Measurements from ENCODE around the gene PIP4K2B.

The PIP4K2B gene

DNA sequence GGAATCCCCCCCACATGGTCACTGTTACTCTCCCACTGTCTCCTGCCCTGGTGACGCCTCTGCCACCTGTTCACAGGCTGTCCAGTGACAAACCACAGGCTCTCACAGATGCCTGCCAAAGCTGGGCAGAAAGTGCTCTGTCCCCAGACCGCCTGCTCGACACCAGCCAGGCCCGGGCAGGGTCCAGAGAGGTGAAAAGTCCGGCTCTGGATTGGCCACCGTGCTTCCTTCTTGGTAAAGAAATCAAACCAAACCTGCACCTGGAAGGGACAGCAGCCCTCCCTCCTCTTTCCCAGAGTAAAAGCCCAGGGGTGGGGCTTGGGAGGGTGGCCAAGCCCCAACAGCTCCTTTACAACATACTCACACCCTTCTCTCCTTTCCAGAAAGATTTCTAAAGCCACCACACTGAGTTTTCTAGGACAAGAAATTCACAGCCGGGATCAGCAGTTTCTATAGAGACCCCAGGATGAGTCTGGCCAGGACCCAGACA, 57.4 kb downstream of the PIP4K2B start:
- peaks cover 18 to 52% of the 10 kb centered on the region in 2 donors for H3K4me1 ChIP-seq (ENCODE audit: control insufficient read depth in 1 of 2, insufficient read depth in 2 of 2, low read length in 2 of 2)

GRCh38 chr17:38741461-38741860, 57.9 kb downstream of the PIP4K2B start:
- H3K9me3 ChIP-seq (ENCODE audit: control insufficient read depth in 1 of 2, low read length in 2 of 2), result no peaks in the 10 kb centered on the region
- peak overlapping the region in 1 of 2 donors; percentile 24 for H3K4me3 ChIP-seq (ENCODE audit: low read depth in 1 of 2, low read length in 2 of 2)
- peaks cover 18 to 47% of the 10 kb centered on the region in 2 donors for H3K4me1 ChIP-seq (ENCODE audit: control insufficient read depth in 1 of 2, insufficient read depth in 2 of 2, low read length in 2 of 2)
- H3K36me3 ChIP-seq (ENCODE audit: control insufficient read depth in 1 of 2, insufficient read depth in 2 of 2, low read length in 2 of 2), result peaks cover 5 to 27% of the 10 kb centered on the region in 2 donors
- no peaks in the 10 kb centered on the region for H3K27me3 ChIP-seq (ENCODE audit: low read depth, low read length)
- peak overlapping the region; percentile 17 for H3K27ac ChIP-seq (ENCODE audit: low read length)

More for the DNA sequence above, 57.4 kb downstream of the PIP4K2B start:
- peaks cover 5 to 27% of the 10 kb centered on the region in 2 donors for H3K36me3 ChIP-seq (ENCODE audit: control insufficient read depth in 1 of 2, insufficient read depth in 2 of 2, low read length in 2 of 2)
- peak overlapping the region; percentile 21 to 24 for H3K4me3 ChIP-seq (ENCODE audit: low read depth in 1 of 2, low read length in 2 of 2)
- H3K27ac ChIP-seq (ENCODE audit: low read length), result peak overlapping the region; percentile 83
- H3K27me3 ChIP-seq (ENCODE audit: low read depth, low read length), result no peaks in the 10 kb centered on the region
- H3K9me3 ChIP-seq (ENCODE audit: control insufficient read depth in 1 of 2, low read length in 2 of 2), result no peaks in the 10 kb centered on the region

GRCh38 chr17:38740806-38741205, 58.5 kb downstream of the PIP4K2B start:
- Histone ChIP-seq H3K27me3 (ENCODE audit: low read depth, low read length) (no peaks in the 10 kb centered on the region), H3K9me3 (ENCODE audit: control insufficient read depth in 1 of 2, low read length in 2 of 2) (no peaks in the 10 kb centered on the region), H3K36me3 (ENCODE audit: control insufficient read depth in 1 of 2, insufficient read depth in 2 of 2, low read length in 2 of 2) (peaks cover 5 to 29% of the 10 kb centered on the region in 2 donors), H3K27ac (ENCODE audit: low read length) (no peak overlapping the region), H3K4me1 (ENCODE audit: control insufficient read depth in 1 of 2, insufficient read depth in 2 of 2, low read length in 2 of 2) (peaks cover 12 to 45% of the 10 kb centered on the region in 2 donors), H3K4me3 (ENCODE audit: low read depth in 1 of 2, low read length in 2 of 2) (no peak overlapping the region)

DNA sequence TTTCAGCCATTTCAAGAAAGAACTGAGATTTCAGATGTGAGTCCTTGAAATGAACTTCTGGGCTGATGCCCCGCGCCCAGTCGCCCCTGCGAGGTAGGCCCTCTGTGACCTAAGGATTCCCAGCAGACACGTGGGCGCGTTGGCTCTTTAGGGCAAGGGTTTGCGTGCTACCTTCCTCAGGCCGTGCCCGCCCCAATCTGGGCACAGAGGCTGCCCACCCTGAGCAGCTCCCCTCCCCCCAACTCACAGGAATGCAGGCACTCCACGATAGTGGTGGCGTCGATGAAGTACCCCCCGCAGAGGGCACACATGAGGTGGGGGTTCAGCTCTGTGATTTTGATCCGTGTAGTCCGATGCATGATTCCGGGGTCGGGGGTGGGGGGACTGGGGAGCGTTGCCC, 59.3 kb downstream of the PIP4K2B start:
- Histone ChIP-seq H3K4me3 (ENCODE audit: low read depth in 1 of 2, low read length in 2 of 2) (no peak overlapping the region), H3K9me3 (ENCODE audit: control insufficient read depth in 1 of 2, low read length in 2 of 2) (no peaks in the 10 kb centered on the region), H3K27me3 (ENCODE audit: low read depth, low read length) (no peaks in the 10 kb centered on the region), H3K36me3 (ENCODE audit: control insufficient read depth in 1 of 2, insufficient read depth in 2 of 2, low read length in 2 of 2) (peaks cover 5 to 33% of the 10 kb centered on the region in 2 donors), H3K4me1 (ENCODE audit: control insufficient read depth in 1 of 2, insufficient read depth in 2 of 2, low read length in 2 of 2) (peaks cover 12 to 46% of the 10 kb centered on the region in 2 donors), H3K27ac (ENCODE audit: low read length) (no peak overlapping the region)

GRCh38 chr17:38739305-38739704, 60.1 kb downstream of the PIP4K2B start:
- no peak overlapping the region for H3K27ac ChIP-seq (ENCODE audit: low read length)
- no peak overlapping the region for H3K4me3 ChIP-seq (ENCODE audit: low read depth in 1 of 2, low read length in 2 of 2)
- H3K9me3 ChIP-seq (ENCODE audit: control insufficient read depth in 1 of 2, low read length in 2 of 2), result no peaks in the 10 kb centered on the region
- peaks cover 5 to 33% of the 10 kb centered on the region in 2 donors for H3K36me3 ChIP-seq (ENCODE audit: control insufficient read depth in 1 of 2, insufficient read depth in 2 of 2, low read length in 2 of 2)
- peaks cover 12 to 50% of the 10 kb centered on the region in 2 donors for H3K4me1 ChIP-seq (ENCODE audit: control insufficient read depth in 1 of 2, insufficient read depth in 2 of 2, low read length in 2 of 2)
- no peaks in the 10 kb centered on the region for H3K27me3 ChIP-seq (ENCODE audit: low read depth, low read length)

DNA sequence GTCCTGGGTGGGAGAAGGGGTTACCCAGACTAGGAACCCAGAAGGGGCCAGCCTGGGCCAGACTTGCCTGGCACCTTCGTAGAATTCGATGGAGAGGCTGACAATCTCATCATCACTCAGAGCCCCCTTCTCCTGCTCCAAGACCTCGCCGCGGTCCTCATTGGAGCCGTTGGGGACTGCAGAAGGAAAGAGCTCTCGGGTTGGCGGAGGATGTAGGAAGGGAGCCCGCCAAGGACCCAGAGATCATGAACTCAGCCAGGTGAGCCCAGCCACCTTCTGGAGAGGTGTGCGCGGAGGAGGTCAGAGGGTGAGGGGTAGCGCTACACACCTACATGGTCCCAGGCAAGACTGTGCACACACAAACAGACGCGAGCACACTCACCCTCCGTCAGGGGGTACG, 60.7 kb downstream of the PIP4K2B start:
- H3K4me1 ChIP-seq (ENCODE audit: control insufficient read depth in 1 of 2, insufficient read depth in 2 of 2, low read length in 2 of 2), result peaks cover 12 to 49% of the 10 kb centered on the region in 2 donors

DNA sequence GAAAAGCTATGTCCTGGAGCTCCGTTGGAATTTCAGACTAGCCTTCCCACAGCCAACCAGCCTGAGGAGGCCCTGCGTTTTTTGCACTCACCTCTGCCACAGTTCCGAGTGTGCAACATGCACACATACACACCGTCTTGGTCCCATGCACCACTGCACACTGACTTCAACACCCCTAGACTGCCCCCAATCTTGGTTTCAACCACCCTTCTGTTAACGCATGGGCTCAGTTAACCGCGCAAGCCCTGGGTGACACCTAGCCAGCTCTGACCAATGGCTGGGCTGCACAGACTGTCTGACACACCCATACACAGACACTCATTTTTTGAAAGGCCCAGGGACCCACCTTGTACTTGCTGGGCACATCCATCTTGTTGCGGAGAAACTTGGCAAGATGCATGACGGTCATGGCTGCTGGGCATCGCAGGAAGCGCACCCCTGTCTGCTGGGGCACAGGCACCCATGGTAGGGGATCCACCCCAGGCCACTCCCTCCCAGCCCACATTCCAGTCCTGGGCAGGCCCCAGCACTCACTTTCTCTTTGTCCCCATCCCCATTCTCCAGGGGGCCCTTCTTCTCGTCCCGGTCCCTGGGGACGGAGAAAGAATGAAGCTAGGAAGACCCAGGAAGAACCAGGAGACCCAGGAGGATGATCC, 61.2 kb downstream of the PIP4K2B start:
- Histone ChIP-seq H3K4me1 (ENCODE audit: control insufficient read depth in 1 of 2, insufficient read depth in 2 of 2, low read length in 2 of 2) (peaks cover 12 to 44% of the 10 kb centered on the region in 2 donors), H3K36me3 (ENCODE audit: control insufficient read depth in 1 of 2, insufficient read depth in 2 of 2, low read length in 2 of 2) (peaks cover 14 to 34% of the 10 kb centered on the region in 2 donors), H3K27ac (ENCODE audit: low read length) (no peak overlapping the region), H3K27me3 (ENCODE audit: low read depth, low read length) (no peaks in the 10 kb centered on the region), H3K4me3 (ENCODE audit: low read depth in 1 of 2, low read length in 2 of 2) (no peak overlapping the region), H3K9me3 (ENCODE audit: control insufficient read depth in 1 of 2, low read length in 2 of 2) (no peaks in the 10 kb centered on the region)

More for the DNA sequence above, 60.7 kb downstream of the PIP4K2B start:
- H3K36me3 ChIP-seq (ENCODE audit: control insufficient read depth in 1 of 2, insufficient read depth in 2 of 2, low read length in 2 of 2), result peaks cover 9 to 33% of the 10 kb centered on the region in 2 donors
- no peak overlapping the region for H3K4me3 ChIP-seq (ENCODE audit: low read depth in 1 of 2, low read length in 2 of 2)
- no peaks in the 10 kb centered on the region for H3K9me3 ChIP-seq (ENCODE audit: control insufficient read depth in 1 of 2, low read length in 2 of 2)
- no peak overlapping the region for H3K27ac ChIP-seq (ENCODE audit: low read length)
- no peaks in the 10 kb centered on the region for H3K27me3 ChIP-seq (ENCODE audit: low read depth, low read length)

GRCh38 chr17:38735161-38735997, 64.0 kb downstream of the PIP4K2B start:
- H3K36me3 ChIP-seq (ENCODE audit: control insufficient read depth in 1 of 2, insufficient read depth in 2 of 2, low read length in 2 of 2), result peaks cover 14 to 41% of the 10 kb centered on the region in 2 donors
- H3K4me1 ChIP-seq (ENCODE audit: control insufficient read depth in 1 of 2, insufficient read depth in 2 of 2, low read length in 2 of 2), result peaks cover 7 to 40% of the 10 kb centered on the region in 2 donors
- no peak overlapping the region for H3K4me3 ChIP-seq (ENCODE audit: low read depth in 1 of 2, low read length in 2 of 2)
- H3K9me3 ChIP-seq (ENCODE audit: control insufficient read depth in 1 of 2, low read length in 2 of 2), result no peaks in the 10 kb centered on the region
- no peak overlapping the region for H3K27ac ChIP-seq (ENCODE audit: low read length)
- no peaks in the 10 kb centered on the region for H3K27me3 ChIP-seq (ENCODE audit: low read depth, low read length)

DNA sequence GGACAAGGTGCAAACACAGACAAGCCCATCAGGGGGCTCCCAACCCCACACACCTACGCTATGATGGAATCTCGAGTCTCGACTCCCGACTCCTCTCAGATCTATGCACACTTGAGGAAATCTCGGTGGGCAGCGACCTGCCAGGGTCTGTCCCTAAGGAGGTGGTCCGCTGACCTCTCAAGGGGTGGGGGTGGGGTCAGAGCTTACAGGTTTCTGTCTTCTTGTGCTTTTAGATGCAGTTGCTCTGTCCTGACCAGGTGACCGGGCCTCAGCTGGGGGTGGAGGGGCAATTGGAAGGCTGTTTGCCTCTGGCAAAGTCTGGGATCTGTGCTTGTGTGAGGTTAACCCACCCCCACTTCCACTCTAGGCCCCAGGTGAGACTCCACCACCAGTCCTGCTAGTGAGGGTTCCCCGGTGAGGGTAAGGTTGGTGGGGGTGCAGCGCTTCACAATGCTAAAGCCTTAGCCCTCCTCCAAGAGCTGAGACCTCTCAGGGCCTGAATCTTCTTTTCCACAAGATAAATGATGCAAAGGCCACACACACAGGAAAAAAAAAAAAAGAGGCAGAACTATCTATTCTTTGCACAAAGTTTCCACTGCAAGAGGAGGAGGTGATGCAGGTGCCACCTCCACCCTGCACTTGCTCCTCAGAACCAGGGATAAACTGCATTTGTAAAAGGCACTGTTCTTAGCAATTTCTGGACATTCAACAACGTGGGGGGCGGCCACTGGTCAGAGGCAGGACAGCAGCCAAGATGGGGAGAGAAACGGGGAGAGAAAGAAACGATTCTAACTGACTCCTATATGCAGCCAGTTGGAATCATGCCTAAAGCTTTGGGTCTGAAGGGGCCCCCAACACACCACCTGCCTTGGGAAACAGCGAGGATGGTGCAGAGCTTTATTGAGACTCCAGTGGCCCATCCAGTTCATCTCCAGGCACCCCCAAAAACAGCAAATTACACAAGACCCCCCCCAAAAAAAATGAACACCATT, 65.1 kb downstream of the PIP4K2B start:
- H3K9me3 ChIP-seq (ENCODE audit: control insufficient read depth in 1 of 2, low read length in 2 of 2), result no peaks in the 10 kb centered on the region
- H3K27me3 ChIP-seq (ENCODE audit: low read depth, low read length), result no peaks in the 10 kb centered on the region
- peaks cover 10 to 36% of the 10 kb centered on the region in 2 donors for H3K36me3 ChIP-seq (ENCODE audit: control insufficient read depth in 1 of 2, insufficient read depth in 2 of 2, low read length in 2 of 2)
- H3K27ac ChIP-seq (ENCODE audit: low read length), result no peak overlapping the region
- H3K4me3 ChIP-seq (ENCODE audit: low read depth in 1 of 2, low read length in 2 of 2), result no peak overlapping the region
- peaks cover 10 to 40% of the 10 kb centered on the region in 2 donors for H3K4me1 ChIP-seq (ENCODE audit: control insufficient read depth in 1 of 2, insufficient read depth in 2 of 2, low read length in 2 of 2)

DNA sequence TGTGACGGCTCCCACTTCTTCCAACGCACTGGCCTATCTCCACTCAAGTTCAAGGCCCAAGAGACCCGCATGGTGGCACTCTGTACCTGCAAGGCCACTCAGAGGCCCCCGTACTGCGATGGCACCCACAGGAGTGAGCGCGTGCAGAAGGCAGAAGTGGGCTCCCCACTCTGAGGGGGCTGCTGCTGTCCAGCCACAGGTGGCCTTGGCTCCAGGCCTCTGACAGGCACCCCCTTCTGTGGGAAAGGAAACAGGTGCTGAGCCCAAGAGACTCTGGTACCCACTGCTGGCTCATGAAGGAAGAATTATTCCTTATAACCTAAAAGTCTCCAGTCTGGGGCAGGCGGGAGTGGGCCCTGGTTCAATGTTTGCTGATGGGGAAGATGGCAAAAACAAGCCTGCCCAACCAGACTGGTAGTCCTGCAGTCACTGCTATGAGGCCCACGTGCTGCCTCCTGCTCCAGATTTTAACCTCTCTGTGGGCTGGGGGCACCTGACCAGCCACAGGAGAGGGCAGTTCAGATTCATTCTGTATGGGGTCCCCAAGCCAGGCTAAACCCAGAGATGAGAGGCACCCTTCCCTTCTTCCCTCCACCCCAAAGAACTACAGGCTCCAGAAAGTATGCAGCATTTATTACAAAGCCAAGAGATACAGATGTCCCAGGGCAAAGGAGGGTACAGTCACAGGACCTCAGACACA, 65.9 kb downstream of the PIP4K2B start:
- H3K27ac ChIP-seq (ENCODE audit: low read length), result no peak overlapping the region
- H3K4me1 ChIP-seq (ENCODE audit: control insufficient read depth in 1 of 2, insufficient read depth in 2 of 2, low read length in 2 of 2), result peaks cover 15 to 48% of the 10 kb centered on the region in 2 donors
- no peaks in the 10 kb centered on the region for H3K9me3 ChIP-seq (ENCODE audit: control insufficient read depth in 1 of 2, low read length in 2 of 2)

More for the DNA sequence above, 65.9 kb downstream of the PIP4K2B start:
- Histone ChIP-seq H3K36me3 (ENCODE audit: control insufficient read depth in 1 of 2, insufficient read depth in 2 of 2, low read length in 2 of 2) (peaks cover 10 to 28% of the 10 kb centered on the region in 2 donors), H3K4me3 (ENCODE audit: low read depth in 1 of 2, low read length in 2 of 2) (no peak overlapping the region), H3K27me3 (ENCODE audit: low read depth, low read length) (no peaks in the 10 kb centered on the region)

Measured in muscle layer of duodenum (tissue), 2 donors.